Right lobe of liver (tissue), 6 donors: ENCODE data around the gene TMEM54. TPM values are rescaled to one million over a fixed set of nuclear protein-coding genes. Genes with fewer than 3 reads are reported as not detected.

Source experiments
- ATAC-seq, 4 donors: fragments of 200-7000 bp; cut with Tn5 transposase; one replicate each; pipeline ENCODE4 v1.9.1; 2020; ENCODE audit warnings: mild to moderate bottlenecking in 4 of 4, moderate library complexity in 4 of 4
- DNase-seq, 3 donors: peaks; one replicate each; pipeline ENCODE4 v3.0.0-alpha.2; 2020
- H3K27ac ChIP-seq, 3 donors: fragments of 200-600 bp; one replicate each; pipeline ENCODE4 v1.8.0; 2022
- H3K27me3 ChIP-seq, 2 donors: fragments of 200-600 bp; one replicate each; pipeline ENCODE4 v1.8.0; 2022
- H3K36me3 ChIP-seq, 4 donors: fragments of 200-600 bp; sonication (generic) in 1 of 4; one replicate each; pipeline versions ENCODE4 v1.5.1 to v1.8.0; 2017 to 2022; ENCODE audit warnings: control low read depth in 1 of 4
- H3K4me1 ChIP-seq, 4 donors: fragments of 200-600 bp; sonication (generic) in 1 of 4; one replicate each; pipeline versions ENCODE4 v1.5.1 to v1.8.0; 2017 to 2022; ENCODE audit warnings: control low read depth in 1 of 4
- H3K4me3 ChIP-seq, 3 donors: fragments of 200-600 bp; one replicate each; pipeline ENCODE4 v1.8.0; 2022
- H3K9me3 ChIP-seq, 4 donors: fragments of 200-600 bp; sonication (generic) in 1 of 4; one replicate each; pipeline versions ENCODE4 v1.5.1 to v1.8.0; 2017 to 2022; ENCODE audit warnings: control low read depth in 1 of 4
- POLR2A ChIP-seq: fragments of 450-650 bp; IDR thresholded peaks from one replicate; pipeline ENCODE4 v1.6.1; 2017; ENCODE audit warnings: antibody characterized with exemption, mild to moderate bottlenecking
- WGBS: methylation state at CpG from one replicate; pipeline ENCODE4 v1.1.6; 2018; ENCODE audit warnings: low coverage, low lambda C conversion rate; ENCODE audit not compliant: insufficient coverage; ENCODE audit errors: missing lambda C conversion rate; 5-methylcytosine and 5-hydroxymethylcytosine counted together
- intact Hi-C, 2 donors: fragments of 100-400 bp; cut with DNase I; formaldehyde crosslinking; loops; one replicate each; pipeline versions ENCODE4 v1.11.2 to v1.14.1; 2022
- total RNA-seq, 6 experiments: library from RNA; depleted of rRNA in 2 of 6; stranded (reverse); fragments of >200 nt in 2 of 6; fragmentation: NEBNext Ultra II Directional in 3 of 6; extraction: Animal tissue kit (Norgen Biotek cat#: 25700) in 3 of 6; gene quantifications; one replicate each; pipeline versions ENCODE4 v1.1.0 to v1.2.4, GENCODE V29; 2016 to 2023
- TF ChIP-seq, protein P1 (sequence below), 4 donors: fragments of 200-600 bp in 3 of 4; fragments of 450-650 bp in 1 of 4; IDR thresholded peaks; one replicate each; pipeline versions ENCODE4 v1.5.1 to v1.8.0; 2016 to 2022; ENCODE audit warnings: antibody characterized with exemption in 4 of 4, mild to moderate bottlenecking in 2 of 4
- donor health status: DM: no; HTN: yes; CAD: no.
- donor health status: DM: no; HTN: no; CAD: no.
- donor health status: DM: no; HTN: no; CAD: no.
- donor health status: DM: no; HTN: yes; CAD: no.
- donor health status: DM: no; HTN: yes; CAD: no.

TMEM54 gene
- total RNA-seq, 6 experiments from 2014 or later: 3.9 to 14.4 (median 9.0) TPM

DNA sequence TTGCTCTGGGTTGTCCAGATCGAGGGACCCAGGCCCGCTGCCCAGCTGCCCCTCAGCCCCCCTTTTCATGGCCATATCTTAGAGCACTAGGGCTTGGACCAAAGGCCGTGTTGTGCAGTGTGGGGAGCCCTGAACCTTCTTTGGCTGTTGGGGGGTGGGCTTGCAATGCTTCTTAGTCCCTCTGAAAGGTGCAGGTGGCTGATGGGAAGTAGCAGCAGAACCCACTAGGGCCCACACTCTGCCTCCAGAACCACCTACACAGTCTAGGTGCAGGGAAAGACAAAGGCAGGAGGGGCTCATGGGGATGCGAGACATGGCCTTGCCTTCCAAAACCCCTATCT, 17.2 kb downstream of the TMEM54 start:
- no peaks in the 10 kb centered on the region for H3K4me1 ChIP-seq
- ATAC-seq: no peak
- TF ChIP-seq, protein P1, sequence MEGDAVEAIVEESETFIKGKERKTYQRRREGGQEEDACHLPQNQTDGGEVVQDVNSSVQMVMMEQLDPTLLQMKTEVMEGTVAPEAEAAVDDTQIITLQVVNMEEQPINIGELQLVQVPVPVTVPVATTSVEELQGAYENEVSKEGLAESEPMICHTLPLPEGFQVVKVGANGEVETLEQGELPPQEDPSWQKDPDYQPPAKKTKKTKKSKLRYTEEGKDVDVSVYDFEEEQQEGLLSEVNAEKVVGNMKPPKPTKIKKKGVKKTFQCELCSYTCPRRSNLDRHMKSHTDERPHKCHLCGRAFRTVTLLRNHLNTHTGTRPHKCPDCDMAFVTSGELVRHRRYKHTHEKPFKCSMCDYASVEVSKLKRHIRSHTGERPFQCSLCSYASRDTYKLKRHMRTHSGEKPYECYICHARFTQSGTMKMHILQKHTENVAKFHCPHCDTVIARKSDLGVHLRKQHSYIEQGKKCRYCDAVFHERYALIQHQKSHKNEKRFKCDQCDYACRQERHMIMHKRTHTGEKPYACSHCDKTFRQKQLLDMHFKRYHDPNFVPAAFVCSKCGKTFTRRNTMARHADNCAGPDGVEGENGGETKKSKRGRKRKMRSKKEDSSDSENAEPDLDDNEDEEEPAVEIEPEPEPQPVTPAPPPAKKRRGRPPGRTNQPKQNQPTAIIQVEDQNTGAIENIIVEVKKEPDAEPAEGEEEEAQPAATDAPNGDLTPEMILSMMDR (IDR thresholded peaks at IDR 0.05): no peak
- no peak for TF ChIP-seq POLR2A
- H3K9me3 ChIP-seq: no peaks in the 10 kb centered on the region
- no peak for DNase-seq
- intact Hi-C loops: no loop called here
- H3K36me3 ChIP-seq: no peaks in the 10 kb centered on the region
- H3K27ac ChIP-seq: no peak overlapping the region
- peaks cover 0 to 16% of the 10 kb centered on the region in 2 donors for H3K27me3 ChIP-seq
- 20% methylated on average over 1 of the region's 4 CpGs for WGBS
- H3K4me3 ChIP-seq: no peak overlapping the region

DNA sequence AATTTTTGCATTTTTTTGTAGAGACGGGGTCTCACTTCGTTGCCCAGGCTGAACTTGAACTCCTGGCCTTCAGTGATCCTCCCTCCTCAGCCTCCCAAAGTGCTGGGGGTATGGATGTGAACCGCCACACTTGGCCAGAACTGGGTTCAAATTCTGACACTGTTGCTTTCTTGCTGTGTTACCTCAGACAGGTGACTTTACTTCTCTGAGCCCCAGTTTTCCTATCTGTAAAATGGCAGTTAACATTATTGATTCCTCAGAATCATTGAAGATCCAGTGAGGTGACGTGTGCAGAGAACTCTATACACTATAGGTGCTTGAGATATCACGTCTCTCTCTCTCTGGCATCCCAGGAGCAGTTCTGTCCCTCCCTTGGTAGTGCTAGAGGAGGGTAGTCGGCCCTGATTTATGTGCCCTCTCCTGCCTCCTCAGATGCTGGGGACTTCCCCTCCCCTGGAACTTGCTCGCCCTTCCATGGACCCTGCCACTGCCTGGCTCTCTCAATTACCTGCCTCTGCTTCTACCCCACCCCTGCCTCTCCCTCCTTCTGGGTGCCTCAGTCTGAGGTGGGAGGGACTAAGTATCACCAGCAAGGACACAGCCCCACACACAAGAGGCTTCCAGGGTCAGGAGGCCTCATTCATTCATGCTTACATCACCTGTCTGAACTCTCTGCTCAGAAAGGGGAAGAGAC, 17.7 kb downstream of the TMEM54 start:
- Histone ChIP-seq H3K4me1 (no peaks in the 10 kb centered on the region), H3K4me3 (no peak overlapping the region), H3K36me3 (no peaks in the 10 kb centered on the region), H3K27me3 (peaks cover 0 to 16% of the 10 kb centered on the region in 2 donors), H3K27ac (no peak overlapping the region), H3K9me3 (no peaks in the 10 kb centered on the region)
- DNase-seq (no peak), ATAC-seq (no peak)
- WGBS: 89% methylated on average over 4 of the region's 7 CpGs
- intact Hi-C loops: no loop called here
- no peak for TF ChIP-seq POLR2A
- TF ChIP-seq, protein P1 (IDR thresholded peaks at IDR 0.05): no peak

DNA sequence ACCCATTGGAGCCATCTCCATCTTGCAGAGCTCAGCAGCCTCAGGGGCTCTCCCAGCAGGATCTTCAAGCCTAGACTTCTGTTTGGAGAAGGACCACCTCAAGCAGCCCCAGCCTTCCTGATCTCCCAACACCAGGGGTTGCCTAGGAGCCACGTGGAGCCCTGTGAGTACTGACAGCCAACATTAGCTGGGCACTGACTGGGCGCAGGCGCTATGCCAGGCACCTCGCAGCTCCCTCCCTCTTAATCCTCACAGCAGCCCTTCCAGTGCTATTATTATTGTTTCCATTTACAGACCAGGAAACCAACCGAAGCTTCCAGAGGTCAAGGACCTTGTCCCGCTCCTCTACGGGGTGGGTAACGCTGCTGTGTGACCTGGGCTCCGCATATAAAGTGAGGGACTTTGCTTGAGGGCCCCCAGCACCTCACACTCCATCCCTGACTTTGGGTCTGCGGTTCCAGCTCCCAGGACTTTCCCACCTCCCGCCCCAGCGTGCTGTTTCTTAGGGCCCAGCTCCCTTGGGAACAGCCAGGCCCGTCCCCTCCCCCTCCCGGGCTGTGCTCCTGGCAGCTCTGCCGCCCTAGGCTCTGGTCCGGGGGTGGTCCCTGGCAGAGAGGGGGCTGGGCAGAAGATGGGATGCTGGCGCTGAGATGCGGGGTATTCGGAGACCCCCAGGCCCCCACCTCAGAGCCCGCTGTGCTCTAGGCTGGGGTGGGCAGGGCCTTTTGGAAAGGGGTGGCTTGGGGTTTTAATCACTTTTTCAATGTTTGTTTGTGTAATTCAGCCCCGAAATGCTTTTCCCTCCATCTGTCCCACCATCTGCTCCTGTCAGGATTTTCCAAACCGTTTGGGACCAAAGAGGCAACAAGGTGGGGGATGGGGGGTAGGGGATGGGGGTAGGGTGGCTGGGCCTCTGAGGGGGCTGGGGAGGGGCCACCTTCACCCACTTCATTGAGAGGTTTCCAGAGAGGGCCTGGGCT, 19.0 kb downstream of the TMEM54 start:
- no peak for ATAC-seq
- WGBS: 24% methylated on average over 10 of the region's 22 CpGs
- Histone ChIP-seq H3K4me3 (no peak overlapping the region), H3K9me3 (no peaks in the 10 kb centered on the region), H3K27ac (no peak overlapping the region), H3K4me1 (no peaks in the 10 kb centered on the region), H3K27me3 (peaks cover 0 to 12% of the 10 kb centered on the region in 2 donors), H3K36me3 (no peaks in the 10 kb centered on the region)
- TF ChIP-seq, protein P1 (IDR thresholded peaks at IDR 0.05): no peak
- no peak for TF ChIP-seq POLR2A
- intact Hi-C loops: no loop called here
- no peak for DNase-seq

DNA sequence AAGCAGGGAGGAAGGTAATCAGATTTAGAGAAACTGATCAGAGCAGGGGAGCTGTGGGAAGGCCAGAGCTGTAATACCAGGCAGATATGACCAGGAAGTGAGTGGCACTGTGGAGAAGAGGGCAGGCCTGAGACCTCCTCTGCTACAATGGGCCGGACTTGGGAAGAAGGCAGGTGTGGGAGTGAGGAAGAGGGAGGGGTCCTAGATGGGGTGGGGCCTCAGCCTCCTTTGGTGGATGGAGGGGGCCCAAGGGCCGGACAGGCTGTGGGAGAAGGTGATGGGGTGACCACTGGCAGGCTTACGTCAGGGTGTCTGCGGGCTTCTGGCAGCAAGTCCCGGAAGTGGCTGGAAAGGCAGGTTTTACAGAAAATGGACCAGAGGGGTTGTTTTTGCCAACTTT, 19.9 kb downstream of the TMEM54 start:
- Histone ChIP-seq H3K4me3 (no peak overlapping the region), H3K4me1 (no peaks in the 10 kb centered on the region), H3K27ac (no peak overlapping the region), H3K27me3 (peaks cover 0 to 5% of the 10 kb centered on the region in 2 donors), H3K9me3 (no peaks in the 10 kb centered on the region), H3K36me3 (no peaks in the 10 kb centered on the region)
- ATAC-seq (no peak), DNase-seq (no peak)
- TF ChIP-seq POLR2A: no peak
- TF ChIP-seq, protein P1 (IDR thresholded peaks at IDR 0.05): no peak
- 85% methylated on average over 4 of the region's 5 CpGs for WGBS
- intact Hi-C loops: no loop called here
